K562 (cell line): ENCODE measurements around the gene ELMO3. TPM values are rescaled to one million over a fixed set of nuclear protein-coding genes. Genes with fewer than 3 reads are reported as not detected.
A peak's percentile ranks its signal among the peaks of the same experiment; 100 is the strongest.

Experiments used
- ARID4B ChIP-seq: sonication (generic); formaldehyde crosslinking; IDR thresholded peaks from 2 replicates; pipeline ENCODE4 v1.8.0; 2022; ENCODE audit warnings: mild to moderate bottlenecking, missing genetic modification reagents
- CBX1 ChIP-seq: sonication (generic); IDR thresholded peaks from 2 replicates; pipeline ENCODE4 v1.6.1; 2016; ENCODE audit warnings: antibody characterized with exemption, low read depth, mild to moderate bottlenecking
- COPS2 ChIP-seq: fragments of 450-650 bp; conservative IDR thresholded peaks from 2 replicates; pipeline ENCODE4 v1.6.1; 2016; ENCODE audit warnings: mild to moderate bottlenecking, moderate library complexity
- E2F6 ChIP-seq, 2 experiments: IDR thresholded peaks; 2 replicates each; pipeline ENCODE4 v1.6.1; 2011; ENCODE audit warnings: borderline replicate concordance in 1 of 2, control low read depth in 1 of 2, low read depth in 1 of 2, low read length in 1 of 2, mild to moderate bottlenecking in 1 of 2, mixed read lengths in 1 of 2, moderate library complexity in 1 of 2; ENCODE audit not compliant: insufficient read depth in 1 of 2, insufficient read length in 1 of 2, poor library complexity in 1 of 2, severe bottlenecking in 1 of 2; ENCODE audit errors: extremely low read depth in 1 of 2
- GABPB1 ChIP-seq: sonication (generic); formaldehyde crosslinking; IDR thresholded peaks from 2 replicates; pipeline ENCODE4 v1.8.0; 2022; ENCODE audit warnings: mild to moderate bottlenecking, missing genetic modification reagents
- GATAD2B ChIP-seq: fragments of 450-650 bp; IDR thresholded peaks from 2 replicates; pipeline ENCODE4 v1.6.1; 2017; ENCODE audit warnings: mild to moderate bottlenecking, borderline replicate concordance
- HNRNPLL ChIP-seq: fragments of 200-400 bp; formaldehyde crosslinking; IDR thresholded peaks from 2 replicates; pipeline ENCODE4 v1.6.1; 2017; ENCODE audit warnings: low read length, low read depth, mild to moderate bottlenecking; ENCODE audit not compliant: poor library complexity, severe bottlenecking
- ILF3 ChIP-seq: fragments of 450-650 bp; IDR thresholded peaks from 2 replicates; pipeline ENCODE4 v1.6.1; 2018; ENCODE audit warnings: antibody characterized with exemption, mild to moderate bottlenecking, moderate library complexity, borderline replicate concordance
- NCOR1 ChIP-seq: fragments of 450-650 bp; IDR thresholded peaks from 2 replicates; pipeline ENCODE4 v1.6.1; 2016; ENCODE audit warnings: mild to moderate bottlenecking, moderate library complexity
- RBM15 ChIP-seq: fragments of 200-400 bp; formaldehyde crosslinking; IDR thresholded peaks from 2 replicates; pipeline ENCODE4 v1.6.1; 2018; ENCODE audit warnings: mild to moderate bottlenecking, low read length, moderate library complexity; ENCODE audit not compliant: insufficient read depth
- TCF3 ChIP-seq: sonication (generic); formaldehyde crosslinking; IDR thresholded peaks from 2 replicates; pipeline ENCODE4 v1.4.0; 2020; ENCODE audit warnings: mild to moderate bottlenecking, missing genetic modification reagents
- UBTF ChIP-seq, 2 experiments: IDR thresholded peaks; 2 replicates each; pipeline ENCODE4 v1.6.1; 2012; ENCODE audit warnings: improper control_type of control experiment in 2 of 2, low read depth in 2 of 2, low read length in 2 of 2, borderline replicate concordance in 1 of 2
- USF1 ChIP-seq: sonication (generic); formaldehyde crosslinking; IDR thresholded peaks from 2 replicates; pipeline ENCODE4 v1.9.0; 2022; ENCODE audit warnings: mild to moderate bottlenecking, missing genetic modification reagents
- XRCC4 ChIP-seq: IDR thresholded peaks from one replicate; pipeline ENCODE4 v1.6.1; 2011; ENCODE audit not compliant: insufficient read depth, insufficient read length; ENCODE audit errors: extremely low read depth
- ZBED1 ChIP-seq: IDR thresholded peaks from 2 replicates; pipeline ENCODE4 v1.6.1; 2014
- ZFP30 ChIP-seq: fragments of 250-450 bp; sonication (Bioruptor Pico); IDR thresholded peaks from 2 replicates; pipeline ENCODE4 v1.8.0; 2022; ENCODE audit warnings: moderate library complexity, mild to moderate bottlenecking, inconsistent platforms, borderline replicate concordance
- ZFX ChIP-seq: sonication (generic); formaldehyde crosslinking; IDR thresholded peaks from 2 replicates; pipeline ENCODE4 v1.8.0; 2022; ENCODE audit warnings: mild to moderate bottlenecking, missing genetic modification reagents, moderate library complexity
- ZNF583 ChIP-seq: fragments of 250-450 bp; sonication (Bioruptor Pico); IDR thresholded peaks from 2 replicates; pipeline ENCODE4 v1.4.0; 2020
- polyA plus RNA-seq, 8 experiments: library from polyadenylated mRNA; depleted of rRNA in 4 of 8; stranded (reverse) in 5 of 8; unstranded in 3 of 8; fragments of >200 nt; fragmentation: Nextera tagmentation in 2 of 8; fragmentation: Illumina TruSeq in 1 of 8; extraction: Ambion mirVana in 2 of 8; extraction: Trizol in 1 of 8; gene quantifications; 2 replicates each; pipeline versions ENCODE4 v1.2.1 to v1.2.3, GENCODE V29; 2011 to 2014; ENCODE audit warnings: inconsistent platforms in 1 of 8, missing spikeins in 1 of 8
- total RNA-seq, 7 experiments: library from RNA; depleted of rRNA in 6 of 7; stranded (reverse); fragments of >200 nt in 6 of 7; fragmentation: Illumina TruSeq in 2 of 7; extraction: Trizol in 2 of 7; gene quantifications; 2 replicates each; pipeline versions ENCODE4 v1.2.1 to v1.2.3, GENCODE V29; 2011 to 2021; ENCODE audit warnings: low replicate concordance in 1 of 7

The ELMO3 gene
- total and polyA plus RNA-seq, 9 of the 15 experiments (the other 6 are each of a cell fraction or from before 2014, with no cell fraction given): 0.04 to 5.1 (median 1.5) TPM

GRCh38 chr16:67164599-67165061 is 34.3 kb upstream of the ELMO3 start, which contains the start of gene HSF4 (continued):
- peak; percentile 61; the same call in 1 of the 2 replicates for TF ChIP-seq CBX1
- TF ChIP-seq UBTF (IDR thresholded peaks at IDR 0.05; ENCODE audit: borderline replicate concordance in 1 of 2, low read depth in 2 of 2, low read length in 2 of 2): peak; percentile 81 to 92; a peak in 3 of 4 replicates
- no peak for TF ChIP-seq RBM15
- TF ChIP-seq GABPB1: no peak
- no peak for TF ChIP-seq COPS2
- TF ChIP-seq NCOR1: 0 out of 2 replicates have a peak, but pooled peaks have one; percentile 25
- TF ChIP-seq USF1 (CRISPR knock-in tag): peak; percentile 77
- TF ChIP-seq TCF3 (CRISPR knock-in tag): no peak
- TF ChIP-seq ZFP30: no peak
- TF ChIP-seq ZNF583 (CRISPR knock-in tag): 0 out of 2 replicates have a peak, but pooled peaks have one; percentile 36
- no peak for TF ChIP-seq ZBED1
- TF ChIP-seq E2F6 (IDR thresholded peaks at IDR 0.05; ENCODE audit: borderline replicate concordance in 1 of 2, extremely low read depth in 1 of 2, insufficient read depth in 1 of 2, insufficient read length in 1 of 2, low read depth in 1 of 2, low read length in 1 of 2, poor library complexity in 1 of 2, severe bottlenecking in 1 of 2): peak; percentile 96 to 100
- TF ChIP-seq ILF3: no peak
- TF ChIP-seq ARID4B (CRISPR knock-in tag): peak; percentile 56; the same call in 1 of the 2 replicates
- TF ChIP-seq GATAD2B: 0 out of 2 replicates have a peak, but pooled peaks have one; percentile 71
- peak; percentile 89 for TF ChIP-seq ZFX
- peak; percentile 58 for TF ChIP-seq HNRNPLL
- TF ChIP-seq XRCC4: no peak
